RPMI8226 (cell line): ENCODE results near the gene TIA1.
"Not testable (repeated sequence)": the region's sequence is repeated elsewhere in the genome, so short reads cannot be mapped to it uniquely, and the experiment has no call there.

Source experiments
- DNase-seq: peaks from one replicate; pipeline ENCODE4 v3.0.0-alpha.2; 2015

Gene TIA1

DNA sequence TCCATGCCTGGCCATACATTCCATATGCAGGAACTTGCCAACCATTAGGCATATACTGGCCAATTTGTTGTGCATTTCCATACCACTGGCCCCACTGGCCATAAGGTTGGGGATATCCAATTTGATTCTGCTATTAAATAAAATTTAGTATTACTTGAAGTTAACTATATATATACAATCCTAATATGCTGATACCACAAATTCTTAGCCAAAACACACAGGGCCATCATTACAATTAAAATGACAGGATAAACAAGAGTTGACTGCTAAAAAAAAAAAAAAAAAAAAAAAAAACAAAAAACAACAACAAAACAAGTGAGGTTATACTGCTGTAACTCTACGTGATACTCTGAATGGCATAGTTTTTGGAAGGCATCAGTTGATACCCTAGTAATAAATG, 34.1 kb downstream of the TIA1 start:
- no peak for DNase-seq

DNA sequence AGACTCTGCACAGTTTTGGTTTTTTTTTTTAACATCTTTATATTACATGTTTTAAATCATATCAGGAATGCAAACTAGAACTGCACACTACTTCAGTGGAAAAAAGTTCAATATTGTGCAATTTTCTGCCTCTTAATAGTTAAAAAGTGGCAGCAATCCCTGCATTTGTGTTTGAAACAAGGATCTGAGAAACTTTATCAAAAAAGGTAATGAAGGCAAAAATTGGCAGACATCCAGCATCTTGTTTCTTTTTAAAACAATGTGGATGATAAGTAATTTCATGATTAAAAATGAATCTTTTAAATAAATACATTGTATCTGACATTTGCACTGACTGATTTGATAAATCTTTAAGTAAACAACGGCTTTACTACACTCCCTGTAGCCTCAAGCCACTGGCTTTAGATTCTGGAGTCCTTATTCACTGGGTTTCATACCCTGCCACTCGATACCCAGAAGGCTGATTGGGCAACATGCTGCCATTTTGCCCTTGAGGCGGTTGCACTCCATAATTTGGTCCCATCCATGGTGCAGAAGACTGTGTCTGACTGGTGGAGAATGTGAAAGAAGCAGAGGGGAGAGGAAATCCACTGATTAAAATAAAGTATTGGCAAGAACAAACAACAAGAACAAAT, 36.0 kb downstream of the TIA1 start:
- no peak for DNase-seq

DNA sequence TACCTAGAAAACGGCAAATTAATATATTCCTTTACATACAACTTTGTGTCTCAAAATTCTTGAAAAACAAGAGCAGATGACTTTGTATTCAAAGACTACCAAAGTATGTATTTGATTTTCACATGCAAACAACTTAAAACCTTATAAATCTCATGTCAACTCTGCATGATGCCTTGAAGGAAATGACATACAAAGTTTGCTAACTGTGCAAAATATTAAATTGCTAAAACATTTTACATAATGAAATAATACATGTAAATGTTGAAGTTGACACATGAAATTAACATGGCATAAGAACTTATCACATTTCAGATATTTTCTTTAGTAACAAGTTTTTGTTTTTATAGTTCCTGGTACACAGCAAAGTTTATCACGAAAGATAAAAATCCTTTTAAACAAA, 36.8 kb downstream of the TIA1 start:
- no peak for DNase-seq

DNA sequence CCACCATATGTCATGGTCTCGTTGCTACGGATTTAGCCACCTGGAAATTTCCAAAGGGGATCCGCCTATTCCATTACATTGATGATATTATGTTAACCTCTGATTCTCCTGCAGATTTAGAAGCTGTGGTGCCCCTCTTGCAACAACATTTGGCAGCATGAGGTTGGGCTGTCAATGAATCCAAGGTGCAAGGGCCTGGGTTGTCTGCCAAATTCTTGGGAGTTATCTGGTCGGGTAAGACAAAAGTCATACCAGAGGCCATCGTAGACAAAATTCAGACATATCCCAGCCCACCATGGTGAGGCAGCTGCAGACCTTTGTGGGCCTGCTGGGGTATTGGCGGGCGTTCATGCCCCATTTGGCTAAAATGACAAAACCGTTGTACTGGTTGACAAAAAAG, 44.0 kb downstream of the TIA1 start:
- no peak for DNase-seq

DNA sequence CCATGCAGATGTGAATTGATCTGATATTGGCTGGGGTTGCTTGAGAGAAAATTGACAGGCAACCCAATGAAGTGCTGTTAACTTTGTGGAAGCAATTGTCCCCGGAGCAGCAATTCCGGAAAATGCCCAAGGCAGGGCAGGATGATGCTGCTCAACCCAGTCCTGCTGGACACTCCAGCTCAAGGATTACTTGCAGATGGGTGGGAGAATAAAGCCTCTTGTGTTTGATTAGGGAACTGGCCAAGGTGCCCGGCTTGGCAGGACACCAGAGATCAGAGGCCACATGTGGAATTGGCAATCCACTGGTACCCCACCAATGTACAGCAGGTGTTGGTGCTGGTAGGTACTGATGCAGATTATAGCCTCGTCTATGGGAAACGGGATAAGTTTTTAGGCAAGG, 45.3 kb downstream of the TIA1 start:
- no peak for DNase-seq

DNA sequence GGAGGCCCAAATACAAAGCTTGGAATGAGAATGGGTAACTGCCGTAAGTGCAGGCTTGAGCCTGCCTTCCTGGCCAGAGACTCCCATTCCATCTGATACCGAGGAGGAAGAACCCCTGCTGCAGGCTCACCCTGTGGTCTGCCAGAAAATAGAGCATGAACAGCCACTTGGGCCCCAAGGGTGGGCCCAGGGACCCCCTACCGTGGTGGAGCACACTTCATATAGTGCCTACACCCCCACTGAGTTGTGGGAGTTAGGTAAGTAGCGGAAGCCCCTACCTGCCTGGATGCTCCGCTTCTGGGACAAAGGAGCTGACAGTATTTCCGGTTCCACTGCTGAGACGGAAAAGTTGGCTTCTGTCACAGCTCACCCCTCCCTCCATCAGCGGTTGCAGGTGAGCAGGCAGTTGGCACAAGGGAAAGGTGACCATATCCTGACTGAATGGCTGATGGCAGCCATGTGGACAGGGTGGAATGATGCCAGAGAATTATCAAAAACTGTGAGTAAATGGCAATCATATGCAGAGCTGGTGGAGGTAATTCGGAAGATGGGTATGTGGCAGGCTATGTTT, 46.1 kb downstream of the TIA1 start:
- DNase-seq = no peak

DNA sequence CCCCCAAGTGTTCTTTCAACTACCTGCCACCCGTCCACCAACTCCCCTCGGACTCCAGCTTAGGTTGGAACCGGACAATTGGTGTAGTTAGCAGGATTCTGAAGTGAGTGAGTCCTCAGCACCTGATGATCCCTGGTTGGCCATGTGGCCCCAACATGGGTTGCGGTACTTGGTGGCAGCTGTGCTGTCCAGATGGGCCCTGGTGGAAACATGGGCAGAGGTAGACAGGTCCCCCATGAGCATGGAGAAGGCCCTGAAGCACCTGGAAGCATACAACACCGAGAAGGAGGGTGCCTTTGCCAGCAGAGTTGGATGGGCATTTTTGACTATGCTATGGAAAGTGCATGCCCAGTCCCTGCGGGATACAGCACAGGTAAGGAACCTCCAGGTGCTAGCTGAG, 46.6 kb downstream of the TIA1 start:
- DNase-seq = no peak

DNA sequence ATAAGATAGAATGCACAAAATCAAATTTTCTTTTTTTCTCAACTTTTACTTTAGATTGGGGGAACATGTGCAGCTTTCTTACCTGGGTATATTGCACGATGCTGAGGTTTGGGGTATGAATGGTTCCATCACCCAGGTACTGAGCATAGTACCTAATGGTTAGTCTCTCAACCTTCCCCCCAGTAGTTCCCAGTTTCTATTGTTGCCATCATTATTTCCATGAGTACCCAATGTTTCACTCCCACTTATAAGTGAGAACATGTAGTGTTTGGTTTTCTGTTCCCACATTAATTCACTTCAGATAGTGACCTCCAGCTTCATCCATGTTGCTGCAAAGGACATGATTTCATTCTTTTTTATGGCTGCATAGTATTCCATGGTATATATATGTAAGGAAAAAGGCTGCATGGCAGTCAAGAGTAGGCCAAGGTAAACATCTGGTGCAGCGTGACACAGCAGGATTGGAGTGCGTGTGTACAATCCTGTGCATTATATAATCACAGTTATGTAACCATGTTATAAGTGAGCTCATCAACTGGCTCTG, 47.1 kb downstream of the TIA1 start:
- no peak for DNase-seq

DNA sequence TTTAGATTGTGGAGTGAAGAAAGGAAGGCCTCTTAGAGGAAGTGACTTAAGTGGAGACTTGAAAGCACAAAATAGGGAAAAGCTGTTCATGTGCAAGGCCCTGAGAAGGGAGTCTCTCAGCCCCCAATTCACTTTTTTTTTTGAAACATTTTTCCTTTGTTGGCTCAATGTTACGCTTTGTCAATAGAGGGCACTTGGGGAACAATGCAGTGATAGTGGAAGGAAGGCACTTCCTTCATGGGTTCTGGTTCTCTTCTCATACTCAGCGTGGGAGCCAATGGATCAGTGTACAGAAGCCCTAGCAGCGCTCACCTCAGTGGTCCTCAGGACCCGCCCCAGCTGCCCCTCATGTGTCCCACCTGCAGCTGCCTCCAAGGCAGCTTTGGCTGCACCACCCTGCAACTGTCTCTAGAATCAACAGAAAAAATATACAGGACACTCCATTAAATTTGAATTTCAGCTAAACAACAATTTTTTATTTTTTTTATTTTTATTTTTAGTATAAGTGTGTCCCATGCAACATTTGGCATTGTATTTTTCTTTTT, 49.0 kb downstream of the TIA1 start:
- no peak for DNase-seq

DNA sequence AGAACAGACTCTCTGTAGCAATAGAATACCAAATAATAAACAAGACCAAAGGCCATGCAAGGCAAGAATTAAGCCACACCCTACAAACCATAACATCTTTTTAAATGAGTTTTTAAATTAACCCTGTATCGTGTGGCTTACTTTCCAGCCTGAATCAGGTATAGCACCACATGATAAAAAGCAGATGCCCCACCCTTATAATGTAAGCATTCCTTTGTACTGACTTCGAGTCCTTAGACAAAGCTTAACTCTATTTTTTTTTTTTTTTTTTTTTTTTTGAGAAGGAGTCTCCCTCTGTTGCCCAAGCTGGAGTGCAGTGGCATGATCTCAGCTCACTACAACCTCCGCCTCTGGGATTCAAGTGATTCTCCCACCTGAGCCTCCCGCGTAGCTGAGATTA, 55.9 kb downstream of the TIA1 start:
- DNase-seq = no peak

DNA sequence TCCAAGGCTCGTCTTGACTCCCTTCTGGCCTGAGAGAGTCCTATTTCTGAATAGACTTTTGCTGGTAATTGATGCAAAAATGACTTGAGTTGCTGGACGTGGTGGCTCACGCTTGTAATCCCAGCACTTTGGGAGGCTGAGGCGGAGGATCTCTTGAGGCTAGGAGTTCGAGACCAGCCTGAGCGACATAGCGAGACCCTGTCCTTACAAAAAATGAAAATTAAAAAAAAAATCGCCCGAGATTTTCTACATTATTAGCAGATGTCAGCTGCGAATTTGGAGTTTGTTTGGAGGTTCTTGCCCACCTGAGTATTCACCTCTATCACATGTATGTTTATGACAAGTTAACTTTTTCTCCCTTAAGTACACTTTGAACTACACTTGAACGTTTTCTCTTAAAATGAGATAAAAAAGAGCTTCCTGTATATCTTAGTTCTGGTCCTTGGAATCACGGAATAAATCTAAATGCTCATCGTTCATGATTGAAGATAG, 57.1 kb downstream of the TIA1 start:
- DNase-seq = no peak

DNA sequence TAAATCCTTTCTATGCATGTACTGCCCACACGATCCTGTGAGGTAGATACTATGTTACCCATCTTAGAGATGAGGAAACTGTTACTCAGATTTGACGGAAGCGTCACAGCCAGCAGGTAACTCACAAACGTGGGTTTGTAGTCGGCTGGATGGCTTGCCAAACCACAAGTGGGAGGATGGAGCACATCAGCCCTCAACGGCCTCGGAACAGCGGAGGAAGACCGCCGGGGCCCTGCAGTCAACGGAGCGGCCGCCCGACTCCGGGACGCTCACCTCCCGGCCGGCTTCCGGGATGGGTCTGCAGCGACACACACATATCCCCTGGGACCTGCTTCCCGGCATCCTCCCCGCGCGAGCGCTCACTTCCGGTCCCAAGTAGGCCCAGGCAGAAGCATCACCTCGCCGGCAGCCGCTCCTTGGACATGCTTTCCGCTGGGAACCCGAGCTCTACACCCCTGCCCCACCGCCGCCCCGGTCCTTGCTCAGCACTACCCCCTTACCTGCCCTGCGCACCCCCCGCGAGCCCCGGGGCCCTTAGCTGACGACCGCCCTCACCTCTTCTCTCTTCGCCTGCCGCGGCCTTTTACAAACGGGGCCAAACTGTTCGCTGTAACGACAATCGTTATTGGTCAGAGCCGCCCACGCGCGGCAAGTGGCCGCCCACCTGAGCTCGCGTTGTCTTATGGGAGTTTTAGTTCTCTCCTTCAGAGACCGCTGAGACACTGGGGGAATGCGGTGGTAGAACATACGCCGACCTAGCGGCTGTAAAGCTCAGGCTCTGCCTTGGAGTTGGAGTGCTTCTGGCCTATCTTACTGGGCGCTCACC, 57.8 kb downstream of the TIA1 start, which contains the start of gene C2orf42:
Gene C2orf42, minus strand, starts transcription at position 602 of the 826 bp plus-strand sequence. CDS start 9,034 bp downstream, outside the sequence.
- DNase-seq = peak; percentile 97

DNA sequence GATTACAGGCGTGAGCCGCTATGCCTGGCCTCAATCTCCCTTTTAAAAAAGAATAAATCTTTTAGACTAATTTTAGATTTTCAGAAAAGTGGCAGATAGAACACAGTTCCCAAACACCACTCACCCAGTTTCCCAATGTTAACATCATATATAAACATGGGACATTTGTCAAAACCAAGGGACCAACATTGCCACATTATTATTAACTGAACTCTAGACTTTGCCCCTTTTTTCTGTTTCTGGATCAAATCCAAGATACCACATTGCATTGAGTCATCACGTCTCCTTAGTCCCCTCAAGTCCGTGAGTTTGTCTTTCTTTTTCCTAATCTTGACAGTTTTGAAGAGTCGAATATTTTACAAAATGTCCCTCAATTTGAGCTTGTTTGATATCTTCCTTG, 60.0 kb downstream of the TIA1 start:
- no peak for DNase-seq

DNA sequence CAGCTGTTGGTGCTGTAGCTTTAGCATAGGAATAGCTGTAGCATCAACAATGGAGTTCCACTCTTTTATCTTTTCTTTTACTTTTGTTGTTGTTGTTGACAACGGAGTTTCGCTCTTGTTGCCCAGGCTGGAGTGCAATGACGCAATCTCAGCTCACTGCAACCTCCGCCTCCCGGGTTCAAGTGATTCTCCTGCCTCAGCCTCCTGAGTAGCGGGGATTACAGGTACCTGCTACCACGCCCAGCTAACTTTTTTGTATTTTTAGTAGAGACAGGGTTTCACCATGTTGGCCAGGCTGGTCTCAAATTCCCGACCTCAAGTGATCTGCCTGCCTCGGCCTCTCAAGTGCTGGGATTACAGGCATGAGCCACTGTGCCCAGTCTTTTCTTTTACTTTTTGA, 61.3 kb downstream of the TIA1 start:
- DNase-seq = not testable (repeated sequence)

DNA sequence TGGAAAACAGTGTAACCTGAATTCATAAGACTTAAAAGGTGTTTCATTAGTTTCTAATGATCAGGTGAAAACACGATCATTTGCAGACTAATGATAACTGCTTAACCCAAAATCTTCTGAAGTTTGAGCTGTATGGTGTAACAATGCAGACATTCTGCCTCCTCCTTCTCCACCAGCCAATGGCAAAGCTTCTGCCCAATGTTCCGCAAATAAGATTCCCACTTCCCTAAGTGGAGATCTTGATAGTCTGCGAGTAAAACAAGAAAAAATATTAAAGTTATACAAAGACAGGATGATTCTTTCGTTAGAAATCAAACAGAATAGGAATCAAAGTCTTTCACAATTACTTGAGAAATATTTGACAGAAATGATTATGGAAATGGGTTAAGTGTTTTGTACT, 65.7 kb downstream of the TIA1 start:
- no peak for DNase-seq

DNA sequence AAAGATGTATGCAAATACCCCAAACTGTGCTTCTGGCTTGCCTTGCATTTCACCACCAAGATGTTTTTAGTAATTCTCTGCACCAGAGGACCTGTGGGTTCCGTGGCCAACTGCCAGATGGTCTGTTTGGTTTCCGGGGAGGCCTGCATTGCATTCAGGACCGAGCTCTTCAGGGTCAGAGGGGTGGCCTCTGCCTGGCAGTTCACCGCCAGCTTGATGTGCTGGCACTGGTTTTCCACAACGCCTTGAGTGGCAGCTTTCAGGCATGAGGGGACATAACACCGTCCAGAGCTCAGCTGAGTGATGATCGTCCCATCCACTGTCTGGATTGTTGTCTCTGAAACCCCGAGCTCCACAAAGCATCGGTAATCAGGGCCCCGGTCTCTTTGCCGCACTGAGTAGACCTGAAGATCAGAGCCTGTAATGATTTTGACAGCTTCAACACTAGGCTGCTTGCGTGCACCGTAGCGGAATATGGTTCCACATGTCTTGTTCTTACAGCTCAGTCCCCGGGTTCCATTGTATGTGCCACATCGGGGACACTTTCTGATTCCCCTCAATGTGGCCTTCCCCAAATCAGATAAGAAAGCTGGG, 67.0 kb downstream of the TIA1 start:
- no peak for DNase-seq

DNA sequence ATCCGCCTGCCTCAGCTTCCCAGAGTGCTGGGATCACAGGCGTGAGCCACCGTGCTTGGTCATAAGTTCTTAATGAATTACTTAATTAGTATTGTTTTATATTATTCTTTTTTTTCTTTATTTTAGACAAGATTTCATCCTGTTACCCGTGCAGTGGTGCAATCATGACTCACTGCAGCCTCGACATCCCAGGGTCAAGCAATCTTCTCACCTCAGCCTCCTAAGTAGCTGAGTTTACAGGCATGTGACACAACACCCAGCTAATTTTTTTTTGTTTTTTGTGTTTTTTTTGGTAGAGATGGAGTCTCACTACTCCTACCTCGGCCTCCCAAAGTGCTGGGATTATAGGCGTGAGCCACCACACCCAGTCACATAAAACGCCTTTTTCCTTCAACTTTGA, 74.9 kb downstream of the TIA1 start:
- no peak for DNase-seq

DNA sequence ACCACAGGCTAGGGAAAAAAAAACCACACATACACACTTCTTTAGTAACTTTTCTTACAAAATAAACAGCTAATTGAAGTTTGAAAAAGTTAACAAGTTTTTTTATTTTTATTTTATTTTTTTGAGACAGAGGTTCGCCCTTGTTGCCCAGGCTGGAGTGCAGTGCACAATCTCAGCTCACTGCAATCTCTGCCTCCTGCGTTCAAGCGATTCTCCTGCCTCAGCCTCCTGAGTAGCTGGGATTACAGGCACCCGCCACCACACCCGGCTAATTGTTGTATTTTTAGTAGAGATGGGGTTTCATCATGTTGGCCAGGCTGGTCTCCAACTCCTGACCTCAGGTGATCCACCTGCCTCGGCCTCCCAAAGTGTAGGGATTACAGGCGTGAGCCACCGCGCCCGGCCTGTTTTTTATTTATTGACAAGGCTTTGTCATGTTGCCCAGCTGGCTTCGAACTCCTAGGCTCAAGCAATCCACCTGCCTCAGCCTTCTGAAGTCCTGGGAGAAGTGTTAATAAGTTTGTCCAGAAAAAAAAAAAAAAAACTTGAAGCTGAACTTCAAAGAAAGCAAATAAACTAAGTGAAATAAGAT, 78.7 kb downstream of the TIA1 start:
- not testable (repeated sequence) for DNase-seq

DNA sequence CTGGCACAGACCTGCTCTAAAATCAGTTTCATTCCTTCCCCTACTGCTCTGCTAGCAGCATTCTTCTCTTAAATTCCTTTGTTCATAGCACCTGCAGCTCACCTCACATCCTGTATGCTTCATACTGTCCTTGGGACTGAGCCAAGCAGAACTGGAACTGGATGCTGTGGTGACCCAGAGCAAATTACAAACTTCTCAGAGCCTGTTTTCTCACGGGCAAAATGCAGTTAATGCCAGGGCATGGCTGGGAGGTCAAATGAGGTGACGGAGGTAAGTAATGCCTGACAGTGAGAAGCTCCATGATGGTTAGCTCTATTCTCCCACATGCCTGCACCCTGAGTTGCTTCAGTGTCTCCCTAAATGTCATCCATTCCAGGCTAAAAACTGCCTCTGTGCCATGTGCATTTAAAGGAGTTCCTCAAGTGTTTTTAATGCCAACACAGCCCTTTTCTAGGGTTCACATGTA, 87.3 kb downstream of the TIA1 start:
- peak; percentile 97 for DNase-seq

DNA sequence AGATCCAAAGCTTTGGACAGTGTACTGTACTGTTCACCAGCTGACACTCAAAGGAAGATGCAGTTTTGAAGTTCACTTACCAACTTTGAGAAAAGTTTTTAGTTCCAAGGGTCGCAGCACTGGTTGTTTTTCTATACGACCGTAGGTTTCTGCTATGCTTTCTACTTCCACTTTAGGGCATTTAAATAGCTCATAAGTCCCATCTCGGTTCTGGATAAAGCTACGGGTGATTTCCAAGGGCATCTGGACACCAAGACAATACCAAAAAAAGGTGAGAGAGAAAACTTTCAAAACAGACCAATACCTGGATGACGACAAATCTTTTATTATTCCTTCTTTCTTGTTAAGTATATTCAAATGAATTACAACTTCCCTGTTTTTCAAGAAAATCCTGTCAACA, 87.9 kb downstream of the TIA1 start:
- peak; percentile 33 for DNase-seq
